Stomach (tissue), 9 donors: Measurements from ENCODE around the gene TDRD3. TPM values are rescaled to one million over a fixed set of nuclear protein-coding genes. Genes with fewer than 3 reads are reported as not detected.

ENCODE experiments used
- DNase-seq, 2 donors: peaks; one replicate each; pipeline versions ENCODE4 v3.0.0 to v3.0.0-alpha.2; 2013 to 2019
- H3K27ac ChIP-seq, 5 donors: fragments of 200-600 bp in 4 of 5; sonication (generic) in 4 of 5; one replicate each; pipeline ENCODE4 v1.5.1; 2013 to 2019; ENCODE audit warnings: mild to moderate bottlenecking in 1 of 5, moderate library complexity in 1 of 5
- H3K27me3 ChIP-seq, 3 donors: fragments of 200-600 bp; sonication (generic); one replicate each; pipeline ENCODE4 v1.5.1; 2017 to 2019; ENCODE audit warnings: mixed run types in 1 of 3
- H3K36me3 ChIP-seq, 4 donors: fragments of 200-600 bp; sonication (generic); 1 replicate in 3 of 4; 2 replicates in 1 of 4; pipeline ENCODE4 v1.5.1; 2016 to 2019
- H3K4me1 ChIP-seq, 4 donors: fragments of 200-600 bp; sonication (generic); one replicate each; pipeline ENCODE4 v1.5.1; 2016 to 2019
- H3K4me3 ChIP-seq, 4 donors: fragments of 200-600 bp; sonication (generic) in 3 of 4; one replicate each; pipeline ENCODE4 v1.5.1; 2016 to 2019; ENCODE audit warnings: mild to moderate bottlenecking in 1 of 4
- H3K9me3 ChIP-seq, 4 donors: fragments of 200-600 bp; sonication (generic); one replicate each; pipeline ENCODE4 v1.5.1; 2016 to 2019
- EP300 ChIP-seq: sonication (generic); formaldehyde crosslinking; IDR thresholded peaks from one replicate; pipeline ENCODE4 v1.6.1; 2017; ENCODE audit warnings: antibody characterized with exemption
- POLR2A ChIP-seq, 4 donors: fragments of 450-650 bp; IDR thresholded peaks; one replicate each; pipeline ENCODE4 v1.6.1; 2016; ENCODE audit warnings: antibody characterized with exemption in 4 of 4, control low read depth in 2 of 4, mild to moderate bottlenecking in 1 of 4, moderate library complexity in 1 of 4
- POLR2AphosphoS5 ChIP-seq, 3 donors: sonication (generic); formaldehyde crosslinking; IDR thresholded peaks; one replicate each; pipeline ENCODE4 v1.6.1; 2016; ENCODE audit warnings: antibody characterized with exemption in 3 of 3
- WGBS, 5 donors: extraction: QIAGEN DNeasy Blood & Tissue Kit in 3 of 5; methylation state at CpG; one replicate each; pipeline versions ENCODE4 v1.1.5 to v1.1.7; 2013 to 2018; 5-methylcytosine and 5-hydroxymethylcytosine counted together
- intact Hi-C: fragments of 100-400 bp; cut with DNase I; formaldehyde crosslinking; loops from one replicate; pipeline ENCODE4 v1.15.1; 2023; ENCODE audit warnings: low total_unique reads
- polyA plus RNA-seq, 3 donors: library from polyadenylated mRNA; stranded (reverse); fragments of 200-250 nt; gene quantifications; one replicate each; pipeline ENCODE4 v1.2.3, GENCODE V29; 2013
- total RNA-seq, 5 donors: library from RNA; depleted of rRNA; stranded (reverse); fragments of >200 nt; gene quantifications; one replicate each; pipeline versions ENCODE4 v1.1.0 to v1.2.3, GENCODE V29; 2014 to 2016
- TF ChIP-seq, protein P1 (sequence below), 7 experiments: fragments of 450-650 bp in 4 of 7; fragments of 200-600 bp in 3 of 7; sonication (generic) in 3 of 7; IDR thresholded peaks; one replicate each; pipeline ENCODE4 v1.5.1; 2016 to 2019; ENCODE audit warnings: antibody characterized with exemption in 7 of 7, control low read depth in 2 of 7, mild to moderate bottlenecking in 1 of 7
- donor health status: healthy with polysubstance abuse.
- donor health status: Bipolar disorder and iron deficiency.
- donor health status: healthy.

The TDRD3 gene
- total and polyA plus RNA-seq, 8 donors = 9.7 to 67.1 (median 24.2) TPM

DNA sequence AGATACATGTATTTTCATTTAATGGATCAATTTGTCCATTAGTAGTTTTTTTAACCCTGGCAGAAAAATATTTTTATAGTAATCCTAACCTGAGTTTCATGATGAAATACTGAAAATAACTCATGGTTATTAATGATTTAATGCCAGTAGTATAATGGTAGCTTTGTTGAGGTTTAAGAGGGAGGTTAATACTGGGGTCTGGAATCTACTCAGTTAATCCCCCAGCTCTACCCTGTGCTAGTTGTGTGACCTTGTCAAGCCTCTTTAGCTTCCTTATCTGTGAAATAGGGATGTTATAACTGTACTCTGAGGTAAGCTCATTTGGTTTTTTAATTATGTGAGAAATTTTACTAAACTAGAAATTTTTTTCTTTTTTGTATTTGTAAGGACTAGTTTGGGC, 122.5 kb downstream of the TDRD3 start:
- Histone ChIP-seq H3K27me3 (no peaks in the 10 kb centered on the region), H3K4me1 (no peaks in the 10 kb centered on the region), H3K9me3 (no peaks in the 10 kb centered on the region), H3K4me3 (no peak overlapping the region), H3K27ac (no peak overlapping the region), H3K36me3 (peaks cover 0 to 48% (median 34%) of the 10 kb centered on the region in 4 donors)
- TF ChIP-seq, protein P1, sequence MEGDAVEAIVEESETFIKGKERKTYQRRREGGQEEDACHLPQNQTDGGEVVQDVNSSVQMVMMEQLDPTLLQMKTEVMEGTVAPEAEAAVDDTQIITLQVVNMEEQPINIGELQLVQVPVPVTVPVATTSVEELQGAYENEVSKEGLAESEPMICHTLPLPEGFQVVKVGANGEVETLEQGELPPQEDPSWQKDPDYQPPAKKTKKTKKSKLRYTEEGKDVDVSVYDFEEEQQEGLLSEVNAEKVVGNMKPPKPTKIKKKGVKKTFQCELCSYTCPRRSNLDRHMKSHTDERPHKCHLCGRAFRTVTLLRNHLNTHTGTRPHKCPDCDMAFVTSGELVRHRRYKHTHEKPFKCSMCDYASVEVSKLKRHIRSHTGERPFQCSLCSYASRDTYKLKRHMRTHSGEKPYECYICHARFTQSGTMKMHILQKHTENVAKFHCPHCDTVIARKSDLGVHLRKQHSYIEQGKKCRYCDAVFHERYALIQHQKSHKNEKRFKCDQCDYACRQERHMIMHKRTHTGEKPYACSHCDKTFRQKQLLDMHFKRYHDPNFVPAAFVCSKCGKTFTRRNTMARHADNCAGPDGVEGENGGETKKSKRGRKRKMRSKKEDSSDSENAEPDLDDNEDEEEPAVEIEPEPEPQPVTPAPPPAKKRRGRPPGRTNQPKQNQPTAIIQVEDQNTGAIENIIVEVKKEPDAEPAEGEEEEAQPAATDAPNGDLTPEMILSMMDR (IDR thresholded peaks at IDR 0.05) = no peak
- TF ChIP-seq EP300 (no peak), POLR2AphosphoS5 (IDR thresholded peaks at IDR 0.05) (no peak), POLR2A (IDR thresholded peaks at IDR 0.05) (no peak)
- intact Hi-C loops = no loop called here
- no peak for DNase-seq

- H3K4me1 ChIP-seq = no peaks in the 10 kb centered on the region
- H3K36me3 ChIP-seq = peaks cover 0 to 43% (median 32%) of the 10 kb centered on the region in 4 donors
- no peaks in the 10 kb centered on the region for H3K9me3 ChIP-seq
- intact Hi-C loops = no loop called here
- 76 to 87% (median 79%) methylated on average over 4 of the region's 4 CpGs for WGBS, 5 donors
- TF ChIP-seq POLR2A (IDR thresholded peaks at IDR 0.05) = no peak
- TF ChIP-seq, protein P1 (IDR thresholded peaks at IDR 0.05) = no peak
- no peak for TF ChIP-seq POLR2AphosphoS5 (IDR thresholded peaks at IDR 0.05)
- TF ChIP-seq EP300 = no peak
- H3K4me3 ChIP-seq = no peak overlapping the region
- DNase-seq = no peak
- H3K27me3 ChIP-seq = no peaks in the 10 kb centered on the region
- no peak overlapping the region for H3K27ac ChIP-seq
Observed at GRCh38 chr13:60520902-60521569, 124.0 kb downstream of the TDRD3 start.

GRCh38 chr13:60538566-60538965, 141.5 kb downstream of the TDRD3 start:
- Histone ChIP-seq H3K36me3 (peaks cover 0 to 34% (median 17%) of the 10 kb centered on the region in 4 donors), H3K27ac (no peak overlapping the region), H3K4me3 (no peak overlapping the region), H3K27me3 (no peaks in the 10 kb centered on the region), H3K4me1 (no peaks in the 10 kb centered on the region), H3K9me3 (no peaks in the 10 kb centered on the region)
- TF ChIP-seq EP300 = no peak
- TF ChIP-seq POLR2A (IDR thresholded peaks at IDR 0.05) = no peak
- TF ChIP-seq POLR2AphosphoS5 (IDR thresholded peaks at IDR 0.05) = no peak
- TF ChIP-seq, protein P1 (IDR thresholded peaks at IDR 0.05) = no peak
- intact Hi-C loops = no loop called here
- no peak for DNase-seq
- 69 to 84% (median 77%) methylated on average over 1 of the region's 1 CpG for WGBS, 5 donors

DNA sequence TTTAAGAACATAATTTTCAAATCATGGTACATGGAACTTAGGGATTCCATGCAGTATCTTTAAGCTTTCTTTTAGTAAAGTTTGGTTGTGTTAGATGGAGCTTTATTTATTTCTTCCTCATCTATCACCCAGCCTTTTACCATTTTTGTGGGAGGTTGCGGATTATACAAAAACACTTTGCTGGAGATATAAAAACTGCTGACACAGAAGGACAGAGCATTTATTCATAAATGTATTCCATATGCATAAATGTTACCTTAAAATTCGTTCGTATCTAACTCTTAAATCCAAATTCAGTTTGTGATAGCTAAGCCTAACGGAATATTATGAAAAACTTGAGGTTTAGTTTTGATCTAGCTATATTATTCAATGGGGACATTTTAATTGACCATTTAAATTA, 143.3 kb downstream of the TDRD3 start:
- H3K27ac ChIP-seq = no peak overlapping the region
- 93 to 98% (median 97%) methylated on average over 4 of the region's 4 CpGs for WGBS, 5 donors
- TF ChIP-seq POLR2A (IDR thresholded peaks at IDR 0.05) (no peak), EP300 (no peak), POLR2AphosphoS5 (IDR thresholded peaks at IDR 0.05) (no peak)
- TF ChIP-seq, protein P1 (IDR thresholded peaks at IDR 0.05) = no peak
- H3K9me3 ChIP-seq = no peaks in the 10 kb centered on the region
- no peaks in the 10 kb centered on the region for H3K4me1 ChIP-seq
- no peak for DNase-seq
- peaks cover 0 to 23% (median 12%) of the 10 kb centered on the region in 4 donors for H3K36me3 ChIP-seq
- intact Hi-C loops = no loop called here
- no peak overlapping the region for H3K4me3 ChIP-seq
- no peaks in the 10 kb centered on the region for H3K27me3 ChIP-seq
